ENCODE measurements around the gene IGIP. TPM values are rescaled to one million over a fixed set of nuclear protein-coding genes. Genes with fewer than 3 reads are reported as not detected.

Gene IGIP
- polyA plus RNA-seq, 1 donor (not counting 4 experiments of a cell fraction or from before 2014, with no cell fraction given): 1.5 TPM

- TF ChIP-seq EZH2 (IDR thresholded peaks at IDR 0.05; ENCODE audit: low read length) (no peak), CTCF (optimal IDR thresholded peaks at IDR 0.05 in 1 of 3, IDR thresholded peaks at IDR 0.05 in 1 of 3, conservative IDR thresholded peaks at IDR 0.05 in 1 of 3; ENCODE audit: extremely low read depth in 1 of 3, insufficient read depth in 2 of 3, low read length in 3 of 3) (no peak)
- Histone ChIP-seq H3K9me3 (ENCODE audit: control insufficient read depth, low read depth, low read length) (no peaks in the 10 kb centered on the region), H3K36me3 (ENCODE audit: control insufficient read depth in 2 of 2, extremely low read depth in 1 of 2, insufficient read depth in 2 of 2, low read length in 2 of 2) (no peaks in the 10 kb centered on the region), H3K9ac (ENCODE audit: control insufficient read depth, extremely low read depth, insufficient read depth, low read length) (no peak overlapping the region), H3K27ac (ENCODE audit: control insufficient read depth, insufficient read depth, low read length) (no peak overlapping the region), H3K4me3 (ENCODE audit: control insufficient read depth in 2 of 3, extremely low read depth in 1 of 3, insufficient read depth in 2 of 3, low read depth in 1 of 3, low read length in 3 of 3) (no peak overlapping the region), H3K4me1 (ENCODE audit: control insufficient read depth, extremely low read depth, insufficient read depth, low read length) (peaks cover 4% of the 10 kb centered on the region), H3K9me1 (ENCODE audit: control insufficient read depth, extremely low read depth, insufficient read depth, low read length) (no peaks in the 10 kb centered on the region), H3K27me3 (ENCODE audit: control insufficient read depth, extremely low read depth, insufficient read depth, low read length) (no peaks in the 10 kb centered on the region), H4K20me1 (ENCODE audit: control insufficient read depth, extremely low read depth, insufficient read depth, low read length) (no peaks in the 10 kb centered on the region), H3K4me2 (ENCODE audit: control insufficient read depth, extremely low read depth, insufficient read depth, low read depth, low read length) (no peak overlapping the region), H3K79me2 (ENCODE audit: control insufficient read depth, insufficient read depth, low read length) (no peaks in the 10 kb centered on the region), H2AFZ (ENCODE audit: control insufficient read depth, low read length) (no peak overlapping the region)
- DNase-seq (ENCODE audit: low read depth, low spot score) (no peak), FAIRE-seq (no peak)
- dilution Hi-C loops (cut with MboI; ENCODE audit: extremely low pct_ligation_motif_present, low sequenced_read_pairs): loop anchor here (25.0 kb wide), 1 partner anchor 90 kb away; no protein-coding TSS in a partner anchor
These were observed 26.6 kb downstream of the IGIP start for GRCh38 chr5:140152022-140152999.

GRCh38 chr5:140153255-140153654, 27.5 kb downstream of the IGIP start:
- Histone ChIP-seq H3K9ac (ENCODE audit: control insufficient read depth, extremely low read depth, insufficient read depth, low read length) (no peak overlapping the region), H3K4me1 (ENCODE audit: control insufficient read depth, extremely low read depth, insufficient read depth, low read length) (peaks cover 6% of the 10 kb centered on the region), H2AFZ (ENCODE audit: control insufficient read depth, low read length) (no peak overlapping the region), H3K36me3 (ENCODE audit: control insufficient read depth in 2 of 2, extremely low read depth in 1 of 2, insufficient read depth in 2 of 2, low read length in 2 of 2) (no peaks in the 10 kb centered on the region), H3K27me3 (ENCODE audit: control insufficient read depth, extremely low read depth, insufficient read depth, low read length) (no peaks in the 10 kb centered on the region), H3K4me3 (ENCODE audit: control insufficient read depth in 2 of 3, extremely low read depth in 1 of 3, insufficient read depth in 2 of 3, low read depth in 1 of 3, low read length in 3 of 3) (no peak overlapping the region), H3K4me2 (ENCODE audit: control insufficient read depth, extremely low read depth, insufficient read depth, low read depth, low read length) (no peak overlapping the region), H3K9me3 (ENCODE audit: control insufficient read depth, low read depth, low read length) (no peaks in the 10 kb centered on the region), H3K79me2 (ENCODE audit: control insufficient read depth, insufficient read depth, low read length) (no peaks in the 10 kb centered on the region), H3K27ac (ENCODE audit: control insufficient read depth, insufficient read depth, low read length) (no peak overlapping the region), H4K20me1 (ENCODE audit: control insufficient read depth, extremely low read depth, insufficient read depth, low read length) (no peaks in the 10 kb centered on the region), H3K9me1 (ENCODE audit: control insufficient read depth, extremely low read depth, insufficient read depth, low read length) (no peaks in the 10 kb centered on the region)
- FAIRE-seq (no peak), DNase-seq (ENCODE audit: low read depth, low spot score) (no peak)
- TF ChIP-seq CTCF (optimal IDR thresholded peaks at IDR 0.05 in 1 of 3, IDR thresholded peaks at IDR 0.05 in 1 of 3, conservative IDR thresholded peaks at IDR 0.05 in 1 of 3; ENCODE audit: extremely low read depth in 1 of 3, insufficient read depth in 2 of 3, low read length in 3 of 3) (no peak), EZH2 (IDR thresholded peaks at IDR 0.05; ENCODE audit: low read length) (no peak)
- dilution Hi-C loops (cut with MboI; ENCODE audit: extremely low pct_ligation_motif_present, low sequenced_read_pairs): loop anchor here (25.0 kb wide), 1 partner anchor 91 kb away; no protein-coding TSS in a partner anchor
